GM21515 (cell line): ENCODE measurements around the gene U2SURP.
"Not testable (repeated sequence)": the region's sequence is repeated elsewhere in the genome, so short reads cannot be mapped to it uniquely, and the experiment has no call there.

Experiments used
- ATAC-seq: cut with Tn5 transposase; IDR thresholded peaks from one replicate; pipeline ENCODE4 v1.9.1; 2021; ENCODE audit not compliant: unreplicated experiment

The U2SURP gene

DNA sequence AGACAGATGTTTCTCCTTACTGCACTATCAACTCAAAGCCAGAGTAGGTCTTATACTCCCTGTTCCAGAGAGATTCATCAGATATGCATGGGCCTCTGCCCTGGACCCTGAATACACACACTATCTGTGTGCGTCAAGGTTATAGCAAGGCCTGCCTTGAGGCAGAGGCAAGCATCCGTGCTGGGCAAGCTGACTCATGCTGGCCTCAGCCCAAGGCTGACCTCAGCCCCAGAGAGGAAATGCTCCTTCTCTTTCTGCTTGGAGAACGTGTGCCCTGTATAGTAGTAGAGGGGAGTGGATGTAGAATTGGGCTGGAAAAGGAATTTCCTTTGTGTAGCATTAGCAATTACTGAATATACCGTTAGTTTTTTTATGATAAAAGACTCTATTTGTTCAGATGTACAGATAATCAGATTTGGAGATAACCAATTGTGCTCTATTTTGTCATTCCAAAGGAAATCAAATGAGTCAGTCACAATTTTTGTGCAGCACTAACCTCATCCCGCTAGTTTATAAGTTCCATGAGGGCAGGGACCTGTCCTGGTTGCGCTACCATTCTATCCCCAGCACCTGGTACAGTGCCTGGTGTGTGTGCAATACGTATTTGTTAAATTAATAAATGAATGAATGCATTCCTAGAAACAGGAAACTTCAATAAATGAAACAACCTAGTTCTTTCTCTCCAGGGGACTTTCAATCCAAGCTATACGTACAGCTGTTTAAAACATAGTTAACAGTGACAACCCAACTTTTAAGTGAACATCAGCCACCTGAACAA is 24.6 kb upstream of the U2SURP start:
- ATAC-seq: no peak

- ATAC-seq: no peak
These were observed 24.0 kb upstream of the U2SURP start for GRCh38 chr3:142977399-142977728.

- no peak for ATAC-seq
These were observed 20.3 kb upstream of the U2SURP start for GRCh38 chr3:142981108-142981507.

GRCh38 chr3:142982038-142982773 is 19.2 kb upstream of the U2SURP start:
- no peak for ATAC-seq

DNA sequence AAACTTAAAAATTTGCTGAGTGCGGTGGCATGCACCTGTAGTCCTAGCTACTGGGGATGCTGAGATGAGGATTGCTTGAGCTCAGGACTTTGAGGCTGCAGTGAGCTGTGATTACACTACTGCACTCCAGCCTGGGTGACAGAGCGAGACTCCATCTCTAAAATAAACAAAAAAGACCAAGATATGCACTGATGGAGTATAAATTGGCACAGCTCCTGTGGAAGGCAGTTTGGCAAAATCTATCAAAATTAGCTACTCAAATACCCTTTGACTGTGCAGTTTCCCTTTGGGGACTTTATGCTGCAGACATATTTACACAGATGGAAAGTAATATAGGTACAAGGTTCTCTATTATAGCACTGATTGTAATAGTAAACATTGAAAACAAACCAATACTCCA is 18.1 kb upstream of the U2SURP start:
- no peak for ATAC-seq

DNA sequence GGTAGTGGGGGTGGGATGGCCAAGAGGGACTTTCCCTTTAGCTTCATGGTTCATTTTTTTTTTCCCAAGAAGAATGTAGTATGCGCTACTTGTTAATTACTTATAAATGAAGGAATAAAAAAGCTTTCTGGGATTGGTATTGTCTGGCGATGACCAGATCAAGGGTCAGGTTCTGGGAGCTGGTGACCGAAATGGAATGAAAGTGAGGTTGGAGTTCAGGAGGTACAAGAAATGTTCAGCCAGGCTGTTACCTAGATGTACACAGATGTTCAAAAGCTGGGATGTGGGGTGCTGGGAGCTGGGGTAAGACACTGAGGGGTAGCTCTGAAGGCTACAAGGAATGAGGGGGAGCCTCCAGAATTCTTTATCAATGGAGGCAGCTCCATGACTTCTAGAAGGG is 17.1 kb upstream of the U2SURP start:
- ATAC-seq: no peak

DNA sequence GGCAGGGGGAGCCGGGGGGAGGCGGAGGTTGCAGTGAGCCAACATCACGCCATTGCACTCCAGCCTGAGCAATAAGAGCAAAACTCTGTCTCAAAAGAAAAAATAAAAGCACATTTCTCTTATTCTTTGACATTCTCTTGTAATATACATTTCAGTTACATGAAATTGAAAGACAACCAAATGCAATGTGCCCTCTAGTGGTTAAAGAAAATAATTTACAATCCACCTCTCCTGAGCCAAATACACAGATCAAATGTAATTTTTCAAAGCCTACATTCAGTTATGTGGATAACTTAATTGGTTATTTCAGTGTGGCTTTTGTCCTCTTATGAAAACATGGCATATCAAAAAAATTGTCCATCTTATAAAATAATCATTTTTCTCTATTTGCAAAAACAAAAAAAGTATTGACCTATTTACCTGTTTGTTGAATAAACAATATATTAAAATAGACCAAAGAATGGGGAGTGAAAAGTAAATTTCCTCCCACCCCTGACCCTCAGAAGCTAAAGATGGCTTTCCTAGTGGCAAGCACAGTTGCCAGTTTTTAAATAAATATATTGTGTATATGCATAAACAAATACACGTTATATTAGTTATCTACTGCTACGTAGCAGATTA is 14.2 kb upstream of the U2SURP start:
- no peak for ATAC-seq

- no peak for ATAC-seq
These were observed 13.7 kb upstream of the U2SURP start for GRCh38 chr3:142987707-142988106.

- ATAC-seq: not testable (repeated sequence)
These were observed 13.1 kb upstream of the U2SURP start for GRCh38 chr3:142988221-142988620.

DNA sequence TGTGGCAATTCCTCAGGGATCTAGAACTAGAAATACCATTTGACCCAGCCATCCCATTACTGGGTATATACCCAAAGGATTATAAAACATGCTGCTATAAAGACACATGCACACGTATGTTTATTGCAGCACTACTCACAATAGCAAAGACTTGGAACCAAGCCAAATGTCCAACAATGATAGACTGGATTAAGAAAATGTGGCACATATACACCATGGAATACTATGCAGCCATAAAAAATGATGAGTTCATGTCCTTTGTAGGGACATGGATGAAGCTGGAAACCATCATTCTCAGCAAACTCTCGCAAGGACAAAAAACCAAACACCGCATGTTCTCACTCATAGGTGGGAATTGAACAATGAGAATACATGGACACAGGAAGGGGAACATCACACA is 12.5 kb upstream of the U2SURP start:
- ATAC-seq: not testable (repeated sequence)

- ATAC-seq: no peak
These were observed 10.6 kb upstream of the U2SURP start for GRCh38 chr3:142990721-142991120.

GRCh38 chr3:142992323-142992722 is 9.0 kb upstream of the U2SURP start:
- ATAC-seq: no peak

DNA sequence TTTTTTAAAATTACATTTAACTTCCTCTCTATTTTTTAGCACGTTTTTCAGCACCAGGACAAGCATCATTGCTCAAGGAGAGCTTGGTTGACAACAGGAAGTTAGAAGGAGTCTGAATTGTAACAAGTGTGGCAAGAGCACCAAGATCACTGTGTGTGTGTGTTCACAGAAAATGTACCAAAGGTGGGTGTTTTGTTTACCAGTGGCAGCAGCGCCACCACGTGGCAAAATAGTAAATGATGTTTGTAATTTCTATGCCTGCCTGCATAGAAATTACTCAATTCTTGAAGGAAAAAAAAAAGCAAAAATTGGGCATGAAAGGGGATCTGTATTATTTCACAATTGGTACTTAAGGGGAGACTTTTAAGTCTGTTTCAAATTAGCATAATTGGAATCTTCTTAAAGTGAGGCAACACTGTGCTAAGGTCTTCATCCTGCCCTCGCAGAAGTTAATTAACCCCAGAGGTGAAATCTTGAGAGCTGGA is 7.4 kb upstream of the U2SURP start:
- ATAC-seq: peak; percentile 76

DNA sequence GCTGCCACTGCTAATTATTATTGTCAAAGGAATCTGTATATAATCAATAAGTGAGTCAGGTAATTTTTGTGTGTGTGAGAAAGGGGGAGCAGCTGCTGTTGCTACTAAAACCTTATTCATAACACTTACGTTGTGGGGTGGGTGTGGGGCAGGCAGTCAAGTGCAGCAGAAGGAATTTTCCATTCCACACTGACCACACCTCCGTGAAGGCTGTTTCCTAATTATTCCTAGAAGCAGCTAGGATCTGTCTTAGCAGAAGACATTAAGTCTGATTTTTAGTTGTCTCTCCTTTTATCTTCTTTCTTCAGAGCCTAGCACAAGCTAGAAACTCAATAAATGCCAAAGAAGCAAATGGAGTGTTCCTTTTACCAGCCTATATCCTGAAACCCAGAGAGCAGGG is 4.0 kb upstream of the U2SURP start:
- ATAC-seq: no peak

DNA sequence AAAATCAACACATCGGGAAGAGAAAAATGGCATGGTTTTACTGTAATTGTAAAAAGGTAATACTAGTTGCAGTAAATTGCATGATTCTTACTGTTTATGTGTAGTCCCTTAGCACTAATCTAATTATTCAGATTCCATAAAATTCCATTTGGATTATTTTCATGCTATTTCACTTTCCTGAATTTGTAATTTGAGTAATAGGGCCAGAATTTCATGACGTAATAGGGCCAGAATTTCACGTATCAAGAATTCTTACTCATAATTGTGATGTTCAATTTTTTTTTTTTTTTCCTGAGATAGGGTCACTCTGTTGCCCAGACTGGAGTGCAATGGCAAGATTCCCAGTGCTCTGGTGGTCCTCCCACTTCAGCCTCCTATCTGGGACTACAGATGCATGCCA is 2.9 kb upstream of the U2SURP start:
- ATAC-seq: no peak

DNA sequence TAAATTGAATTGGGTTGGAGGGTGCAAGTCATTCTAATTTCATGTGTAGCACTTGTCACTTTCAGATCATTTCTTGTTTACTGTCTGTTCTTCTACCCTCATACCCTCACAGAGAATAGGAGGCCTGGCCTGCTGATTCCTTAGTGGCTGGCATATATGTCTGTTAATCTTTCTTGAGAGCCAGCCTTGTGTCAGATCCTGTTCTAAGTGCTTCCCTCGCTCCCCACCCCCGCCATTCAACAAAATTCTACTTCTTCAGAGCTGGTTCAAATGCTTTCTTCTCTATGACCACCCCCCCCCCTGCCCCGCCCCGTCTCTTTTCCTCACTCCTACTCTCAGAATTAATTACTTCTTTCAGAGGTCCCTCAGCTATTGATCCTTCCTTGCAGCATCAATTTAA is 1.5 kb upstream of the U2SURP start:
- ATAC-seq: no peak

DNA sequence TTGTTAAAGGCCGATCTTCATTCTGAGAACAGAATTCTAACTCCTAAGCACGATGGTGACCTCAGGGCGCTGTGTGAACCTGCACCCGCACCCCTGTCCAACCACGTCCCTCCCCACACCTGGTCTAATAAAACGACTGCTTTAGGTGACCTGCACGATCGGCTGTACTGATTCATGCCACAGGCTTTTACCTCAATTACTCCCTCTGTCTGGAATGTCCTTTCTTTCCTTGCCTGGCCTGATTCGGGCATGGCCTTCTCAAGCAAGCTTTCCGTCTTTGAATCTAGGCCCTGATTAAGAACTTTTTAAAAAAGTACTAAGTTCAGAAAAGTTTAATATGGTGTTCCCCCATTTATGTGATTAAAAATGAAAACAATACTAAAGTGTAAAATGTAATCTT is 842 bp upstream of the U2SURP start:
- no peak for ATAC-seq

GRCh38 chr3:143001034-143001368 is 369 bp upstream of the U2SURP start:
- peak; percentile 74 for ATAC-seq

DNA sequence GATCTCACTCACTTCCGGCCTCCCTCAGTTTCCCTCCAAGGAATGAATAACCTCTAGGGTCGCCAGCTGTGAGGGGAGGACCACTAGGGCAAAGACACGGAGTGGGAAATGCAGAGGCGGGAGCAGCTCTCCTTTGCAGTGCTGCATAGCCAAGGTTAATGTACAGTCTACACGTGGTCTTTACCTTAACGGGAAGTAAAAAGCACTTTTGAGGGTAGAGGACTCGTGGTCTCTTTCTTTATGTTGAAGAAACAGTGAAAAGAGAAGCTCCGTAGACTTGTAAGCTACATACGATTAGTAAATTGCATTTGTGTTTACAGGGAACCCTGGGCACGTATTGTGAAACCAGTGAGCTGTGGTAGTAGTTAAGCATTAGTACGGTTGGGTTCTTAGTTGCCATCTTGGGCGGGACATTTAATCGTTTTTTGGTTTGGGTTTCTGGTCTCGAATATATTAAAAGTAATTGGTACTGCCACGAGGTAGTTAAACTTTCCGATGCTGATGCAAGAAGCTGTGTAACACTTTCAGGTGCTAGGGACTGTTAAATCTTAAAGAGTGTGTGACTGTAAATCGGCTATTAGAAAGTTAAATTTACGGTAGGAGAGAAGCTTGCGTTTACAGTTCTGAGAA is 828 bp downstream of the U2SURP start:
- ATAC-seq: peak; percentile 28

DNA sequence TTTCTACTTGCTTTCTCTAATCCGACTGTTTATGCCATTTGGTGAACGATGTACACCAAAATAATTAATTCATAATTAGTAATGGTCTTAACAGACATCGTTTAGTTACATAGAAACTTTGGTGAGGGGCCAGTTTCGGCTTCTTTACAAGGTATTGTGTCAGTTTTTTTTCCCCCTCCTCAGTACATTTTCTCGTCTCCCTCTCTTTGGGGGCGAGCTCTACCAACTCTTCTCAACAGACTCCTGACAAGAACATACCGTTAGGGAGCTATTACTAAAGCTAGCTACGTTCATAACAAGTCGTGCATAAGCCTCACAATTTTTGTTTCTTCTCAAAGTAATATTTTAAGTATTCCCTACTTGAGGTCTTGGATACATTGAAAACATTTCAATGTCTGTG is 1.4 kb downstream of the U2SURP start:
- ATAC-seq: no peak

- no peak for ATAC-seq
These were observed 3.5 kb downstream of the U2SURP start for GRCh38 chr3:143004823-143005222.

- no peak for ATAC-seq
These were observed 8.7 kb downstream of the U2SURP start for GRCh38 chr3:143010024-143010423.
